ENCODE measurements around the gene TFDP1. TPM values are rescaled to one million over a fixed set of nuclear protein-coding genes. Genes with fewer than 3 reads are reported as not detected.

Gene TFDP1, protein sequence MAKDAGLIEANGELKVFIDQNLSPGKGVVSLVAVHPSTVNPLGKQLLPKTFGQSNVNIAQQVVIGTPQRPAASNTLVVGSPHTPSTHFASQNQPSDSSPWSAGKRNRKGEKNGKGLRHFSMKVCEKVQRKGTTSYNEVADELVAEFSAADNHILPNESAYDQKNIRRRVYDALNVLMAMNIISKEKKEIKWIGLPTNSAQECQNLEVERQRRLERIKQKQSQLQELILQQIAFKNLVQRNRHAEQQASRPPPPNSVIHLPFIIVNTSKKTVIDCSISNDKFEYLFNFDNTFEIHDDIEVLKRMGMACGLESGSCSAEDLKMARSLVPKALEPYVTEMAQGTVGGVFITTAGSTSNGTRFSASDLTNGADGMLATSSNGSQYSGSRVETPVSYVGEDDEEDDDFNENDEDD
- 82.2 TPM for total RNA-seq

- ATAC-seq = peak; percentile 92
Measured at GRCh38 chr13:113584205-113584869, at the start of gene TFDP1. TSS of gene TFDP1 (plus strand) at chr13:113584753. CDS start at chr13:113585838, 1,085 bp downstream.

- ATAC-seq = no peak
Measured at GRCh38 chr13:113535381-113535781, 49.2 kb upstream of the TFDP1 start.

- no peak for ATAC-seq
Measured at GRCh38 chr13:113536461-113537110, 48.0 kb upstream of the TFDP1 start.

DNA sequence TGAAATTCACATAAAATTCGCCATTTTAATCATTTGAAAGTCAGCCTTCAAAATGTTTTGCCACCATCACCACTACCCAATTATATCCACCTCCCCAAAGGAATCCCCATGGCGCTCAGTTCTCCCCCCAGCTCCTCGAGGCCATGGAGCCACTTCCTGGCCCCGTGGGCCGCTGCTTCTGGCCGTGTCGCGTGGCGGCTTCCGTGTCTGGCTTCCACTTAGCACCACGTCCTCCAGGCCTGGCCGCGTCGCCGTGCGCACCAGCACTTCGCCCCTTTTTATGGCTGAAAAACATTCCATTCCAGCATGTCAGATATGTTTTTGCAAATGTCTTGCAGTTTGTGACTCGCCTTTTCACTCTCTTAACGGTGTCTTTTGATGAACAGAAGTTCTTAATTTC is 47.3 kb upstream of the TFDP1 start:
- no peak for ATAC-seq

DNA sequence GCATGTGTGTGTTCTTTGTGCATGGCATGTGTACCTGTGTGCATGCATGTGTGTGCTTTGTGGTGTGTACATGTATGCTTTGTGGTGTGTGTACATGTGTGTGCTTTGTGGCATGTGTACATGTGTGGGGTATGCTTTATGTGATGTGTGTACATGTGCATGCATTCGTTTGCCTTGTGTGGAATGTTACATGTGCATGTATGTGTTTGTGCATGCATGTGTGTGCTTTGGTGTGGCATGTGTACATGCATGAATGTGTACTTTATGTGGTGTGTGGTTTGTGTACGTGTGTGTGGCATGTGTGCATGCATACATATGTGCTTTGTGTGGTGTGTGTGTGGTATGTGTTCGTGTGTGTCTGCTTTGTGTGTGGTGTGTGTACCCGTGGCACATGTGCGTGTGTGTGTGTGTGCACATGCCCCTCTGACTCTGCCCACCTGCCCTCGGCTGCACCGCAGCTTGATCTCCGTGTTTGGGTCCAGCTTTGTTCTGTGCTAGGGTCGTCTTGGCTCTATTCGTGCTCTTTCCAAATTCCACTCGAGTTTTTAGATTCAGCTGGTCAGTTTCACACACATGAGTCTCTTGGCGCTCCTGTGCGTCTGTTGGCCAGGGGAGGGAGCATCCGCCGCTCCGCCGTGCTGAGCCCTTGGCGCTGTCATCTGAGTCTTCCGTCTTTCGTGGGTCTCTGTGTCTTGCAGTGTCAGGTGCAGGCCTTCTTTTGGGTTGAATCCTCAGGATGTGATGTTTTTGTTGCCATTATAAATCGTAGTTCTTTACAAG is 46.5 kb upstream of the TFDP1 start:
- no peak for ATAC-seq

- ATAC-seq = no peak
Measured at GRCh38 chr13:113538689-113539058, 45.9 kb upstream of the TFDP1 start.

GRCh38 chr13:113539176-113539575 is 45.4 kb upstream of the TFDP1 start:
- no peak for ATAC-seq

DNA sequence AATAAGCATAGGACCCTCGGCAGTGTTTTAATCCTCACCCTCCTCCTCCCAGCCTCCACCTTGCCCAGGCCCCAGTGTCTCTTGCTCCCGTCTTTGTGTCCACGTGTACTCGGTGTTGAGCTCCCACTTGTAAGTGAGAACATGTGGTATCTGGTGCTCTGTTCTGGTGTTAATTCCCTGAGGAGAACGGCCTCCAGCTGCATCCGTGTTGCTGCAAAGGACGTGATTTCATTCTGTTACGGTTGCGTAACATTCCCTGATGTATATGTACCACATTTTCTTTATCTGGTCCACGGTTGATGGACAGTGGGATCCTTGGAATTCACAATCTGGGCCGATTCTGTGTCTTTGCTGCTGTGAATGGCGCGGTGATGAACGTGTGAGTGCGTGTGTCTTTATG is 44.7 kb upstream of the TFDP1 start:
- no peak for ATAC-seq

- no peak for ATAC-seq
Measured at GRCh38 chr13:113540523-113540922, 44.0 kb upstream of the TFDP1 start.

DNA sequence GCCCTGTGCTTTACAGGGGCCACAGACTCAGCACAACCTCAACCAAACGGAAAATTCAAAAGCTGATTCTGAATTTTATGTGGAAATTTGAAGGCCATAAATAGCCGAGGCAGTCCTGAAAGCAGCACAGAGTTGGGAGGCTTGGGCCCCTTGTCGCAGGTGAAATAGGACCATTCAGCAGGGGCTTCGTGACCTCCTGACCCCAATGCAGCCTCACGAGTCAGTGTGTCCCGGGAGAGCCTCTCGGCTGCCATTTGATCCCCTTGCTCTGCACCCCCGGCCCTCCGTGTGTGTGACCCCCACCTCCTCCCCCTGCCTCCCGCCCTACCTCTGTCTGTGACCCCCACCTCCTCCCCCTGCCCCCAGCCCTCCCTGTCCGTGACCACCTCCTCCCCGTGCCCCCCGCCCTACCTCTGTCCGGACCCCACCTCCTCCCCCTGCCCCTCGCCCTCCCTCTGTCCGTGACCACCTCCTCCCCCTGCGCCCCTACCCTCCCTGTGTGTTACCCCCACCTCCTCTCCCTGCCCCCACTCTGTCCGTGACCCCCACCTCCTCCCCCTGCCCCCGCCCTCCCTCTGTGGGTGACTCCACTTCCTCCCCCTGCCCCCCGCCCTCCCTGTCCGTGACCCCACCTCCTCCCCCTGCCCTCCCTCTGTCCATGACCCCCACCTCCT is 41.7 kb upstream of the TFDP1 start:
- ATAC-seq = no peak

DNA sequence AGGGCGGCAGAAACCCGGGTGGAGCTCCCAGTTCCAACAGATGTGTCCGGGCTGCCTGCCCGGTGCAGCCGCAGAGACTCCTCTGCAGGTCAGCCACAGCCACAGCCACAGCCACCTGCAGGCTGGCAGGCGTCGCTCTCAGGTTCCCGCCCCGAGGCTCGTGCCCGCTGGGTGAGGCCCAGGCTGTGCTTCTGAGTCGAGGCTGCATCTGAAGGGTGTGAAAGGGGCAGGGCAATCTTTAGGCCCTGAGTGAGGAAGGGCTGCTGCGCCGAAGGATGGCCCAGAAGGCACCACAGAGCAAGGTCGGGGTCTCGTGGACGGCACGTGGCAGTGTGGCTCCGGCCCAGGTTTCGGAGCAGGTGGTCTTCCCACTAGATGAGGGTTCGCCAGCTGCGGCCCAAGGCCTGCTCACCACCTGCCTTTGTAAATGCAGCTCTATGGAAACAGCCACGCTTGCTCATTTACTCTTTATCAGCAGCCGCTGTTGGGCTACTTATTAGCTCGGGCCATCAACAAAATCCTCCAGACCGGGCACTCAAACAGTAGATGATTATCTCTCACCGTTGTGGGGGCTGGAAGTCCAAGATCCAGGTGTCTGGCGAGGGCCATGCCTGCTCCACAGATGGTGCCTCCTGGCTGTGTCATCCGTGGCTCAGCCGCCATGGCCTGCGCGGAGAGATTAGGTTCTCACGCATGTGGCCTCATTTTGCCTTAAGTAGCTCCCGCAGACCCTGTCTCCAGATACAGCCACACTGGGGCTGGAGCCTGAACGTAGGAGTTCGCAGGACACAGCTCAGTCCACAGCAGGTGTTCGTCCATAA is 40.3 kb upstream of the TFDP1 start:
- no peak for ATAC-seq

DNA sequence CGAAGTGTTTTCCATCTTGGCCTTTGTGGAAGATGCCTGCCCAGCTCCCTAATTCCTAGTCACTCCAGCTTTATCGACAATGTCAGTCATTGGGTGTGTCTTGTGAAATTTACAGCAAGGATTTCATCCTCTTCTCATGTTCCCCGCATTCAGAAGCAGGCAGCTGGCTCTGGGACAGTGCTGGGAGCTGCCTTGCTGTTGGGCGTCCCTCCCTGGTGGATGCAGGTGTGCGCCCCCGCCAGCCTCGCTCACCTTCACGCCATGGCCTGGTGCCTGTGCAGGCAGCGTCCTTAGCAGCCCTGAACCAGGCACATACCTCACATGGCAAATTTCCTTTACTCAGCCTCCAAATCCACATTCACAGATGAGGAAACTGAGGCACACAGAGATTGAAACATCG is 39.7 kb upstream of the TFDP1 start:
- ATAC-seq = no peak

DNA sequence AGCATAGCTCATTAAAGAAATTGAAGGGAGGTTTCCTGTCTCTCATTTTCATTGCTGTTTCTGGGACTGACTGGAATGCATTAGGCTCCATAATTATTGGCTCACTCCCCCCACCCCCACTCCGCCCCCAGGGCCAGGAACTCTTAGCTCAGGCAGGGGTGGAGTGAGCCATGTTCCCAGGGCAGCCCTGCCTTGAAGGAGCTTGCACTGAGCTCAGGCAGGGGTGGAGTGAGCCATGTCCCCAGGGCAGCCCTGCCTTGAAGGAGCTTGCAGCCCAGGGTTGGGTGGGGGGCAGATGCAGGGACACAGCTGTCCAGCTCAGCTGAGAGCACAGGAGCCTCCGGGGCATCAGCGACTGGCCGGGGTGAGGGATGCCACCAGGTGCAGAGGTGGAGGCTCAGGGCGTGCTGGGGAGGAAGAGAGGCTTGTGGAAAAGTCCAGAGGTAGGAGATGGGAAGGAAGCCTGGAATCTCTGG is 39.1 kb upstream of the TFDP1 start:
- ATAC-seq = peak; percentile 43

GRCh38 chr13:113545931-113546516 is 38.5 kb upstream of the TFDP1 start:
- peak; percentile 22 for ATAC-seq

DNA sequence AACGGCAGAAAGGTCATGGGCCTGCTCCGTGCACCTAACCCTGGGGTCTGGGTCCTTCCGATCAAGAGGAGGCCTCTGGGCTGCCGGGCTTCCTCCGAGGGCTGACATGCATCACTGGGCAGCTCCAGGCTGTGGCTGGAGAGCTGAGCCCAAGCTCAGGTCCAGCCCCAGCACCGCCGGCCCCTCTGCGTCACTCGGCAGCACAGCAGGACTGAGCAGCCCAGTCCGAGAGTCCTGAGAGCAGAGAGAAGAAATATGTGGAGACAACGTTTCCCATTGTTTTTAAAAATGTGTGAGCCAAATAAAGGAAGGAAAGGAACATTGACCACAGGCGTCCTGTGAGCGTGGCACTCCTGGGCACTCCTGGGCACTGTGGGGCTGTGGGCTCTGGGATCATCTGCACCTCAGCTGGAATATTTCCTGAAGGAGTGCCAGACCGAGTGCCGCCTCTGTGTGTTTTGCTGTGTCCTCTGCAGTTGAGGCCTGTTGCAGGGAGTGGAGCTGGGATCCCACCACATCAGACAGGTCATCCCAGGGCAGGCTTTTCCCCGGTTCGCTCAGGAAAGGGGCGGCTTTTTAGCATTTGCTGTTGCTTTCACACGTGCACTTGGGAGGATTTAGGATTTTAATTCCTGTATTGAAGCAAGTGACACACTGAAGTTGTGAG is 37.8 kb upstream of the TFDP1 start:
- ATAC-seq = peak; percentile 15

DNA sequence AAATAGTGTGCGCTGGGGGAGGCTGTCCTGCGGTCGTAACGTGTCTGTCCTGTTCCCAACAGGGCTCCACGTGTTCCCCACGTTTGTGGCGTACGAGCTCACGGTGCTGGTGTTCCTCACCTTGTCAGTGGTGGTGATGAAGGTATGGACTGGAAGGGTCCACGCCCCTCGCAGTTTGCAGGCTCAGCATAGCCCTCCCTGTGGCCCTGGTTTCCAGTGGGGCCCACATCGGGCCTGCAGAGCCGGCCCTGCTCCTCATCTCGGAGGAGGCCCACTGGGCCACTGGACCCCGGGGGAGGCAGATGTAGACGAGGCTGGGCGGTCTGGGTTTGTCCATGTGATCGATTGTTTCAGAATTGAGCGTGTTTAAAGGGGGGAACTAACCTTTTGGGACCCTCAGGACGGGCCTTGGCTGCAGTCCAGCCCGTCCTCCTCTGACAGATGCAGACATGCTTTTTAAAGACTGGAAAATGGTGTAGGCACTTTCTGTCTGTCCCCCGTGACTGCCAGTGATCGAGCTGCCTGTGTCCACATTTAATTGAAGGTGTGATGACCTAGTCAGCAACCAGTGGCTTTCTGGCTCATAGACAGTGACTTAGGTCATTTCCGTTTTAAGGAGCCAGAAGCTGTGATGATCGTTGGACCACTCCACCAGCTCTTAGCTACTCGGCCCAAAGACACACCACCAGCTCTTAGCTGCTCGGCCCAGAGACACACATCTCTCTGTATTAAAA is 37.1 kb upstream of the TFDP1 start:
- no peak for ATAC-seq

DNA sequence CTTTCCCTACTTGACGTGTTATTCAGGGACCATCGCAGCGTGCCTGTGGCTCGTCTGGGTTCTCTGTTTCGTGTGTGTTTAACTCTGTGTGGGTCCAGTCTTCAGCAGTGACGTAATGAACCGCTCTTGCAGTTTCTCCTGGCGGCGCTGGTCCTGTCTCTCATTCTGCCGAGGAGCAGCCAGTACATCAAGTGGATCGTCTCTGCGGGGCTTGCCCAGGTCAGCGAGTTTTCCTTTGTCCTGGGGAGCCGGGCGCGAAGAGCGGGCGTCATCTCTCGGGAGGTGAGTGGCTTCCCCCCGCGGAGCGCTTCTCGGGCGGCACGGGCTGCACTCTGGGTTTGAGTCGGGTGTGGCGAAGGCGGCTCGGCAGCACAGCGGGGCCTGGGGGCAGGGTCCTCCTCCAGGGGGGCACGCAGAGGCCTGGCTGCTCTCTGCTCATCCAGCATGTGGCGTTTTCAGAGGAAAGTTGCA is 36.3 kb upstream of the TFDP1 start:
- ATAC-seq = no peak

DNA sequence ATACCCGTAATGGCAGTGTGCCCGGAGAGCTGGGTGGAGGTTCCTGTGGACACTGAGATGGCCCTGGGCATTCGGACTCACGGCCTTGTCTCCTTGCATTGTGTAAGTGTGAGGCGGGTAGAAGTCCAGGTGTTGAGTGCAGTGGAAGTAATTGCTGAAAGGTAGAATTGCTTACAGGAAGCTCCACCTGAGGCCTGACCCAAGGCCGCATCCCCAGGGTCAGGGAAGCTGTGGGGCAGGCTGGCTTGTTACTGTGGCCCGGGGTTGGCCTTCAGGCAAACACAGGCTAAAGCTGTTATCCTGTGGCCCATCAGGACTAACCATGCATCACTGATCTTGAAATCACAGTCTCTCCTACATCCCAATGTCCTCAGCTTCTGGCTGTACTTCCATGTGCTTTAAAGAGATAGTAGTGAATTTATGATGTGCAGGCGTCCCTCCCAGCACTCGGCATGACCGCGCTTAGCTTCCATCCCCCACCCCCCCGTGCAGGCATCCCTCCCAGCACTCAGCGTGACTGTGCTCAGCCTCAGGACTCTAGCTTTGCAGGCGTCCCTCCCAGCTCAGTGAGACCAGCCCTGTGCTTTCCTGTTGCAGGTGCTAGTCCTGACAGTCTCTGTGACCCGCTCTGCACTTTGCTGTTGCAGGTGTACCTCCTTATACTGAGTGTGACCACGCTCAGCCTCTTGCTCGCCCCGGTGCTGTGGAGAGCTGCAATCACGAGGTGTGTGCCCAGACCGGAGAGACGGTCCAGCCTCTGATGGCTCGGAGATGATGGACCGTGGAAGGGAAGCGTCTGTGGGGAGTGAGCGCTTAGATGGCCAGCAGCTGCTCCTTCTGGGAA is 35.6 kb upstream of the TFDP1 start:
- ATAC-seq = no peak
